ENCODE measurements around the gene HOXD1.

GRCh38 chr2:176147800-176148496 lies 40.5 kb upstream of the HOXD1 start:
- TF ChIP-seq SUZ12 (IDR thresholded peaks at IDR 0.05; ENCODE audit: extremely low read depth, insufficient read depth, insufficient read length) (no peak), YY1 (IDR thresholded peaks at IDR 0.05; ENCODE audit: insufficient read depth, insufficient read length) (no peak), ZNF274 (IDR thresholded peaks at IDR 0.05; ENCODE audit: low read depth, low read length) (no peak)

Measured in NT2/D1 (cell line).